Astrocyte of the hippocampus (primary cell): Measurements from ENCODE around the gene CMTM2.
A peak's percentile ranks its signal among the peaks of the same experiment; 100 is the strongest.
"Not testable (repeated sequence)": the region's sequence is repeated elsewhere in the genome, so short reads cannot be mapped to it uniquely, and the experiment has no call there.

Experiments used
- DNase-seq: peaks from one replicate; pipeline ENCODE4 v3.0.0; 2011; ENCODE audit warnings: low read depth, low spot score

Gene CMTM2

GRCh38 chr16:66552286-66553177, 26.7 kb upstream of the CMTM2 start, which contains the start of gene CKLF:
TSS of gene CKLF (plus strand) at chr16:66552576. CDS start at chr16:66552716, 140 bp downstream.
- DNase-seq = peak; percentile 97

DNA sequence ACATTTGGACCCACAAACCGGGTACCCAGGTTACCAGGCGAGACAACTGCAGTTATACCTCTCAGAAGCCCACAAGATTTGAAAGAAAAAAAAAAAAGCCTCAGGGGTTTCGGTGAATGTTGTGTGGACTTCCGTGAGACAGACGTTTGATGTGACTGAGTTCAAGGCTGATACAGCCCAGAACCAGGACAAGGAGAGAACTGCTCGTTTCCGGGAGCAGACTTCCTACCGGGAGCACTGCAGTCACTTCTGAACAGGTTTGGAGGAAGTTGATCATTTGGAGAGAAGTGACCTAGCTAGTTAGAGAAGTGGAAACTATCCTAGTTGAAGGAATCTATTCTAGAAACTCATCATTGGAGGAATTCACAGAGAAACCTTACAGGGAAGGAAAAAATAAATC, 26.0 kb upstream of the CMTM2 start:
- DNase-seq = no peak

DNA sequence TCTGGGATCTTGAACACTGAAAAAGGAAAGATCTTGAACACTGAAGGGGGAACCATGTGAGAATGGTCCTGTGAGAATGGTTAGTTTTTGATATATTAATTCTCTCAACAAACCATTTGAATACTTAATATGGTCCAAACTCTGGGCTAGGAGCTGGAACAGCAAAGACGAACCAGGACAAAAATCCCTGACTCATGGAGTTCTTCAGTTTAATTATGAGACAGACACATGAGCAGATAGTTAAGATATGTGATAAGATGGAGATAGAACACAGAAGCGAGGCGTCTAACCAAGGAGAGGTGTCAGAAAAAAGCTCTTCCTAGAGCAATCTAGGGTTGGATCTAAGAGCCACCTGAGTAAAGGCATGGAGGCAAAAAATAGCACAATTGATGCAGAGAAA, 25.2 kb upstream of the CMTM2 start:
- no peak for DNase-seq

- DNase-seq = no peak
Measured at GRCh38 chr16:66554495-66554894, 24.8 kb upstream of the CMTM2 start.

DNA sequence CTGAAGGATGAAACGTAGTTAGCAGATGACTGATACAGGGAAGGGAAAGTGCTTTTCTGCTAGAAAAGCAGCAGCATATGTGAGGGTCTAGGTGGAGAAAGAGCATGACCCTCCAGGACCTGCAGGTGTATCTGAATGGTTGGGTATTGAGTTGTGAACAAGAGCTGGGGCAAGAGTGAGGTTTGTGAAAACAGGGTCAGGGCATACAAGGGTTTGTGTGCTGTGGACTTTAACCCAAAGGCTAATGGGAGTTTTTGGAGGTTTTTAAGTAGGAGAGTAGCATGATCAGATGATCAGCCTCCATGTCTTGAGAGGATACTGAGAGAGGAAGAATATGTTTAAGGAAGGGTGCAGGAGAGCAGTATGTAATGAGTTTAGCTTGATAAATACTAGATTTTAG, 19.2 kb upstream of the CMTM2 start:
- DNase-seq = no peak

GRCh38 chr16:66561381-66562080, 17.7 kb upstream of the CMTM2 start:
- no peak for DNase-seq

DNA sequence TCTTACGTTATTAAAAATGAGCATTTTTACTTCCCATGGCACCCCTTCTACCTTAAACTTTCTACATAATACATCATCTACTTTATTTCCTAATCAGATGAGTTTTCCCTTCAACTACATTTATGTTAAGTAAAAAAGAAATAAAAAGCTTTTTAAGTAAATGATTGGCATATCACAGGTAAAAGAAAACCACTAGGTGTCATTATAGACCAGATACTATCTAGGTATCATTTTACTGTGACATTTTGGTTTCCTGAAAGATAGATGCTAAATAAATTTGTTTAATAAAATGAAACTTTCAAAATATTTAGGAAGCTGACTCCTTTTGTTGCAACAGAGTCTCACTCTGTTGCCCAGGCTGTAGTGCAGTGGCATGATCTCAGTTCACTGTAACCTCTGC, 16.9 kb upstream of the CMTM2 start:
- no peak for DNase-seq

GRCh38 chr16:66562986-66563385, 16.3 kb upstream of the CMTM2 start:
- DNase-seq = no peak

GRCh38 chr16:66563574-66564334, 15.5 kb upstream of the CMTM2 start:
- no peak for DNase-seq

GRCh38 chr16:66566051-66566901, 13.0 kb upstream of the CMTM2 start, which contains the start of gene CMTM1:
TSS of gene CMTM1 (plus strand) at chr16:66566439. CDS start at chr16:66566514, 75 bp downstream.
- no peak for DNase-seq

- DNase-seq = not testable (repeated sequence)
Measured at GRCh38 chr16:66567270-66567669, 12.0 kb upstream of the CMTM2 start.

DNA sequence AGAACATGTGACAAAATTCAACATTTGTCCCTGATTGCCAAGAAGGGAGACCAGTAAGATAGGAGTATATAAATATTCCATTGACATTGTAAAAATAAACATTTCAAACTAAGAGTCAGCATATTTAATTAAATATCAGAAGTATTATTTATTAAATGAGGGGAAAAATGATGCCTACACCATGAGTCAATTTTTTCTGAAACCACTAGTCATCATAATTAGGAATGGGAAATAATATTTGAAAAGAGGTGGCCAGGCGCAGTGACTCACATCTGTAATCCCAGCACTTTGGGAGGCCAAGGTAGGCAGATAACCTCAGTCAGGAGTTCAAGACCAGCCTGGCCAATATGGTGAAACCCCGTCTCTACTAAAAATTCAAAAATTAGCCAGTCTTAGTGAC, 10.9 kb upstream of the CMTM2 start:
- no peak for DNase-seq

DNA sequence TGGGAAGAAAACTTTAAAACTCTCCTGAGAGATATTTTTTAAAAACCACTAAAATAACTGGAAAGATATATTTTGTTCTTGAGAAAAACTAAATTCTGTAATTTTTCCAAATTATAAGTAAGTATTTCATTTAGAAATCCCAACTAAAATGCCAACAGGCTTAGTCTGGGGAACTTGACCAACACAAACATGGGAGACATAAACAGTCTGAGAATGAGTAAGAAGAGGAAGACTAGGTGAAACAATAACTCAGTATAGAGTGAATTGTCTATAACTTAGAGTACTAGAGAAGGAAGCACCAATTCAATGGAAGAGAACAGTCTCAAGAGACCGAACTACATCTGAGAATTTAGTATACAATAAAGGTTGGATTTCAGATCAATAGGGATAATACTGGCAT, 10.1 kb upstream of the CMTM2 start:
- peak; percentile 56 for DNase-seq

GRCh38 chr16:66569827-66570405, 9.3 kb upstream of the CMTM2 start:
- DNase-seq = peak; percentile 43

DNA sequence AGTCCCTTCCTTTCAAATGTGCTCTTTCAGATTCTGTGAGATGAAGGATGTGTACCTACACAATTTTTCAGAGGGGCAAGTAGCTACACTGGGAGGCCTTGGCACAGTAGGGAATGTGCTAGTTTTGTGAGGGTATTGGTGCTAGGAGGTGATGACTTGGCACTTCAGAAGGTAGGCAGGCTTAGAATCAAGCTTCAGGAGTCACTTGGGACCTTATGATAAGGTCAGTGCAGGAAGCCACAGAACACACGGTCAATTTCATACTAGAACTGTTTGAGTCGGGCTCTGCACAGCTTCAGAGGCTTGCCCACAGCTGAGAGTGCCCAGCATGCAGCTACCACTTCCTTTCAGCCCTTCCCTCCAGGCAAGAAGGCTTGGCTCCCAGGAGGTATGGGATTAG, 6.9 kb upstream of the CMTM2 start:
- no peak for DNase-seq

DNA sequence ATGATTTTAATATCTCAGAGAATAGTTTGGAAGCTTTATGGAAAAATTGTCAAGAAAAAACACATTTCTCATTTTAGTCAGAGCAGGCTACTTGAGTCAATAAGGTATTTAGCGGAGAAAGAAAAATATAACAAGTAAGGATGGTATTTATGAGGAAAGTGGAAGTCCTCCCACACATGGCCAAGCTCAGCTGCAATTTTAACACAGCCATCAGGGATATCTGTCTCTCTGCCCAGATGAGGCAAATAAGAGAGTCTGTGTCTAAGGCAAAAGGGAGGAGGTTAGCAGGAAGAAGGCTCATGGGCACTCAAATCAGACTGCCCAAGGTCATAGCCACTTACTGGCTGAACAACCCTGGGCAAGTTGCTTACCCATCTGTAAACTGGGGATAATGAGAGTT, 5.2 kb upstream of the CMTM2 start:
- no peak for DNase-seq

GRCh38 chr16:66574531-66574930, 4.7 kb upstream of the CMTM2 start:
- no peak for DNase-seq

GRCh38 chr16:66575060-66575459, 4.2 kb upstream of the CMTM2 start:
- DNase-seq = no peak

DNA sequence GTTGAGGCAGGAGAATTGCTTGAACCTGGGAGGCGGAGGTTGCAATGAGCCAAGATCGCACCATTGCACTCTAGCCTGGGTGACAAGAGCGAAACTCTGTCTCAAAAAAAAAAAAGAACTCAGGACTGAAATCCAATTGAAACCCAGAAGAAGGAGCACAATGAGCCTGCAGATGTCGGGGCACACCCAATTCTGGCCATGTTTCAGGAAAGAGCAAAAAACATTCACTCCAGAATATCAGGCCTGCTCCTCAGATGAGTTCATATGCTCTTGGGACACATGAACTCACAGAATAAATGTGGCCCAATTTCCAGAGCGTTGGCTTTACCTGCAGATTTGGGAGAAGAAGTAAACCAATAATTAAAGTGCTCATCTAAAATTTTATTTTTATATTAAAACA, 3.0 kb upstream of the CMTM2 start:
- no peak for DNase-seq

- DNase-seq = peak; percentile 75
Measured at GRCh38 chr16:66580605-66581209, 1.4 kb downstream of the CMTM2 start.
